Activated CD8-positive, alpha-beta memory T cell treated with anti-CD3 and anti-CD28 coated beads, Interleukin-2, amount 50 U/mL, for 4 hours (primary cell): ENCODE measurements around the gene SRSF3.

Experiments
- DNase-seq: peaks from one replicate; pipeline ENCODE4 v3.0.0-alpha.2; 2020

Gene SRSF3

GRCh38 chr6:36624461-36625157 is 30.4 kb downstream of the SRSF3 start:
- DNase-seq, result no peak

DNA sequence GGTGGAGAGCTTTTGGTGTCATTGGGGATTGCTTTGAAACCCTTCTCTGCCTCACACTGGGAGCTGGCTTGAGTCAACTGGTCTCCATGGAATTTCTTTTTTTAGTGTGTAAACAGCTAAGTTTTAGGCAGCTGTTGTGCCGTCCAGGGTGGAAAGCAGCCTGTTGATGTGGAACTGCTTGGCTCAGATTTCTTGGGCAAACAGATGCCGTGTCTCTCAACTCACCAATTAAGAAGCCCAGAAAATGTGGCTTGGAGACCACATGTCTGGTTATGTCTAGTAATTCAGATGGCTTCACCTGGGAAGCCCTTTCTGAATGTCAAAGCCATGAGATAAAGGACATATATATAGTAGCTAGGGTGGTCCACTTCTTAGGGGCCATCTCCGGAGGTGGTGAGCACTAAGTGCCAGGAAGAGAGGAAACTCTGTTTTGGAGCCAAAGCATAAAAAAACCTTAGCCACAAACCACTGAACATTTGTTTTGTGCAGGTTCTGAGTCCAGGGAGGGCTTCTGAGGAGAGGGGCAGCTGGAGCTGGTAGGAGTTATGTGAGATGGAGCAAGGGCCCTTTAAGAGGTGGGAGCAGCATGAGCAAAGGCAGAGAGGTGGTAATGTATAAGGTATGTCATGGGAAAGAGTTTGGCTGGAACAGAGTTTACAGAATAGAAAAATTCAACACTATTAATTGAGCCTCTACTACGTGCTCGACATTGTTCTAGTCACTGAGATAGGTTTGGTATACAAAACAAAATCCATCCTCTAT is 31.2 kb downstream of the SRSF3 start:
- DNase-seq, result no peak

- DNase-seq, result no peak
These were observed 32.5 kb downstream of the SRSF3 start for GRCh38 chr6:36626636-36627035.

DNA sequence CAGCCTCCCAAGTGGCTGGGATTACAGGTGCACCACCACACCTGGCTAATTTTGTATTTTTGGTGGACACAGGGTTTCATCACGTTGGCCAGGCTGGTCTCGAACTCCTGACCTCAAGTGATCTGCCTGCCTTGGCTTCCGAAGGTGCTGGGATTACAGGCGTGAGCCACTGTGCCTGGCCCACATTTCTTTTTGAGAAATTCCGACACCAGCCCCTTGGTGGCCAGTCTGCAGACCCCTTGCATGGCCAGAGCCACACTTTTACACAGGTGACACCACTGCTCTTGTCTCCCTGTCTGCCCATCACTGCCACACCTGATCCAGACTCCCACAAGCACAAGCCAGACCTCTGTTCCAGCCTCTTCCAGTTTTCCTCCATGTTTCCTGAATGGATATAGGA is 33.0 kb downstream of the SRSF3 start:
- no peak for DNase-seq

DNA sequence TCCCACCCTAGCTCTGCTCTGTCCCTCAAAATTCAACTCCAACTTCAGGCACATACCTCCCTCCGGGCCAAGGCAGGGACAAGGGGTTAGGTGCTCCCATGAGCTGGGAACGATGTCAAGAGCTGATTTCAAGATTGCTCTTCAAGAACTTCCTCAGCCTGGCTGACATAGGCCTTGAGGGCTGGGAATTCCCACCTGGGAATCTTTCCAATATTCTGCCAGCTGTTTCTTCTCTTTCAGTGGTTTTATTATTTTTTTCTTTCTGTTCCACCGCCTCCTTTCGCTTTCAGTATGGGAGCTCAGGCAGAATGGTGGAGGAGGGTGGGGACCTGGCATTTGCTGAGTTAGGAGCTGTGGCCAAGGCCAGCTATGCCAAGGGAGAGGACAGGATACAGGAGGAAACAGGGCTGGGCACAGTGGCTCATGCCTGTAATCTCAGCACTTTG is 33.7 kb downstream of the SRSF3 start:
- no peak for DNase-seq

GRCh38 chr6:36629784-36630183 is 35.6 kb downstream of the SRSF3 start:
- no peak for DNase-seq

DNA sequence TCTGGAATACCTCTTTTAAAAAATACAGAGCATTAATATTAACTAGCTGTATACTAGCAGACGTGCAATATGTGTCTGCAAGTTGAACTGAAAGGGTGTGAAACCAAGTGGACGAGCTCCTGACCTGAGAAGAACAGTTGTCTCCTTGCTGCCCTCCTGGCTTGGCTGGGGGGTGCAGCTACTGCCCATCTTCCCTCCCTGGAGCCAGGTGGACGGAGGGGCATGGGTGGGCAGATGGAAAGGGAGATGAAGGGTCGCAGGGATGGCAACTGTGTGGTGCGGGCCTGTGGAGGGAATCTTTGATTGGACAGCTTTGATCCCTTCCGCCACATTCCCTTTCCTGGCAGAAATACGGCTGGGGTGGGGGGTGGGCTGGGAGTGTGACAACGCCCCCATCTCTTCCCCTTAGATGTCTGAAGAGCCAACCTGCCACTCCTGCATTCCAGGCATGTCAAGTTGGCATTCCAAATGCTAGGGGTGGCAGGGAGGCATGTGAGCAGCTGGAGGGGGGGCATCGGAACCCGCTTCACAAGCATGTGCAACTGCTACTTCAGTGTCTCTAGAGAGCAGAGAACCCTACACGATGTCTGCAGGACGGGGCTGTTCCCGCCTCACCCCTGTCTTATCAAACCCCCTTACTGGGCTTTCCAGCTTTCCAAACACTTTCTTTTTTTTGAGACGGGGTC is 37.3 kb downstream of the SRSF3 start:
- DNase-seq, result no peak

DNA sequence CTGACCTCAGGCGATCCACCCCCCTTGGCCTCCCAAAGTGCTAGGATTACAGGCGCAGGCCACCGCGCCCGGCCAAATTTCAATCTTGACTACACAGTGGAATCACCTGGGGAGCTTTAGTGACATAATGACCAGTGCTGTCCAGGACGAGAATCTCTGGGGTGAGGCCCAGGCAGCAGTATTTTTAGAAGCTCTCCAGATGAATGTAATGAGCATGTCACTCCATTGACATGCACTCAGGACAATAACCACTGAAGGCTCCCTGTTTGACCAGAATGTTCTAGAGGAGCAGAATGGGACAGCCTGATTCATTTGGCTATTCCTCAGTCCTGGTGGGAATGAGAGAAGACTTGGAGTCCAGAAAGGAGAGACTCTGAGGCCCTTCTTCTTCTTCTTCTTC is 39.2 kb downstream of the SRSF3 start:
- no peak for DNase-seq

DNA sequence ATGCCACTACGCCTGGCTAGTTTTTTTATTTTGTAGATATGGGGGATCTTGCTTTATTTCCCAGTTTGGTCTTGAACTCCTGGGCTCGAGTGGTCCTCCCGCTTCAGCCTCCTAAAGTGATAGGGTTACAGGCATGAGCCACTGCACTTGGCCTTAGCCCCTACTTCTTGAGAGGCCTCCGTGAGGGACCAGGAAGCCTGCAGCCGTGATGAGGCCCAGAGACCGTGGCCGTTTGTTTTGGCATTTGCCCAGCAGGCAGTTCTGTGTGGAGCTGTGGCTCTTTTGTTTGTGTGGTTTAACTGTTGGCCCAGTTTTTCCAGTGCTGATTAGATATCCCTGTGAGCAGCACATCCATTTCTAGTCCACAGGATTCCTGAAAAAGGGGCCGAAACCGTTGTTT is 39.8 kb downstream of the SRSF3 start:
- no peak for DNase-seq

GRCh38 chr6:36634317-36635108 is 40.4 kb downstream of the SRSF3 start:
- DNase-seq, result no peak

GRCh38 chr6:36636283-36636682 is 42.1 kb downstream of the SRSF3 start:
- no peak for DNase-seq

- DNase-seq, result no peak
These were observed 42.7 kb downstream of the SRSF3 start for GRCh38 chr6:36636687-36637418.

- no peak for DNase-seq
These were observed 44.4 kb downstream of the SRSF3 start for GRCh38 chr6:36638579-36638978.

- DNase-seq, result no peak
These were observed 45.1 kb downstream of the SRSF3 start for GRCh38 chr6:36639171-36639808.

DNA sequence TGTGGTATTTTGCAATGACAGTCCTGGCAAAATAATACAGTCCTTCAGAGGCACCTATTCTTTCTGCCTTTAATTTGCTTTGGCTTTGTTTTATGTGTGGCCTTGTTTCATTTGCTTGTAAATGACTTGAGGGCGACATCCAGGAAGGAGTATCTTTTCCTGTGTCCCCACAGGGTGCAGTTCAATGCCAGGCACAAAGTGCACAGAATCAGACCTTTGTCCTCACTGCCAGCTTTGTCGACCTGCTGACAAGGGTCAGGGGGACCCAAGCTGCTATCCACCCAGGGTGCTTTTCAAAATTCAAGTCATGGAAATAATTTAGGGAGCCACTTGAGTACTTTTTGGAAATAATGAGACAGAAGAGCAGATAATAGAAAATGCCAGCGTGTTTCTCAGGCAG is 47.4 kb downstream of the SRSF3 start:
- DNase-seq, result no peak

DNA sequence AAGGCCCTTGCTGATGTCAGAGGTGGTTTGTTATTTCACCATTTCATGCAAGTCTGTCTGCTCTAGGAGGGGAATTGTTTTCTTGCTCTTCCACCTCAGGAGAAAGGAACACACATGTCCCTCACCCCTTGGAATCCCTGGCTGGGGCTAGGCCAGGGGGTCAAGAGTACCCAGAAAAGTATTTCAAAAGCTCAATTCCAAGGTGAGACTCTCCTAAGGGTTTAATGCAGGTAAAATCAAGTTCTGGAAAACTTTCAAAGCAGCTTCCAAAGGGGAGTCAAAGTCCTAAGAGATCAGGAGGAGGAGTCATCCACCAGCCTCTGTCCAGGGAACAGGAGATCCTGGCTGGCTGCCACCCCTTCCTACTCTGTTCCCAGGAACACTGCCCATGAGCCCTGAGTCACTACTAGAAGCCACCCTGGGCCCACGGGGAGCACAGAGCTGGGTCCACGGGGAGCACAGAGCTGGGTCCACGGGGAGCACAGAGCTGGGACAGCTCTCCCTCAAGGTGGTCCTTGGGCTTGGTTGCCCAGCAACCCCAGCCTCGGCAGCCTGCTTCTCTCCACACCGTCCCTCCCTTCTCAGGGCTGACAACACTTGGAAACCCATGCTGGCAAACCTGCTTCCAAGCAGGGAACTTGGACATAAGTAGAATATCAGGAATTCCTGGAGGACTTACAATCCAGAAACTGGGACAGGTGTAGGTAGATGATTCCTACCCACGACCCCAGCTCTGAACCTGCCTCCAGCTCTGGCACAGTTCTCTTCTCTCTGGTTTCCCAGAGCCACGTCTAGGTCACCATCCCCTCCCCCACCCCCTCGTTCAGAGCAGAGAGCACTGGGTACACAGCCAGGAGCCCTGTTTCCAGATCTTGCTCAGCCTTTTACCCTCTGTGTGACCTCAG is 49.0 kb downstream of the SRSF3 start:
- DNase-seq, result no peak

DNA sequence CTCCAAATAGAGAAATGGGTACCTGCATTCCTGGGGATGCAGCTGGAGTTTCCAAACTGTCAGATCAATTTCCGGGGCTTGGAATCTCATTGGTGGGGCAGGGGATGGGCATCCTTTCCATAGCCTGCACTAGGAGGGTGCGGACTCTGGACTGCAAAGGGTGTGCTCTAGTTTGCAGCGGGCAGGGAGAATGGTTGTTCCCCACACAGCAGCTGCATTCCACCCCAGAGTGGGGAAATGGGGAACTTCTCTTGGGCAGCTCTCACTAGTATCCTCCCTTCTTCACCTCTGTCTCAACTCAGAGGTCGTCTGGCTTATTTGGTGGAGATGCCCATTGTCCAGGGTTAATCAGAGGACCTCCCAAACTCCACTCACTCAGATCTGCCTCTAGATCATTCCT is 49.8 kb downstream of the SRSF3 start:
- no peak for DNase-seq

DNA sequence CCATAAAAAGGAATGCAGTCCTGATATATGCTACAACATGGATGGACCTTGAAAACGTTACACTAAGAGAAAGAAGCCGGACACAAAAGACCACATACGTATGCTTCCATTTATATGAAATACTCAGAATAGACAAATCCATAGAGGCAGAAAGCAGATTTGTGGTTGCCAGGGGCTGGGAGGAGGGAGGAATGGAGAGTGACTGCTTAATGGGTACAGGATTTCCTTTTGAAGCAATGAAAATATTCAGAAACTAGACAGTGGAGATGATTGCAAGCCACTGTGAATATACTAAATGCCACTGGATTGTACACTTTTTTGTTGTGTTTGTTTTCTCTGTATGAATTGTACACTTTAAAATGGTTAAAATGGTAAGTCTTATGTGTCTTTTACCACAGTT is 54.9 kb downstream of the SRSF3 start:
- DNase-seq, result no peak

GRCh38 chr6:36649701-36650484 is 55.7 kb downstream of the SRSF3 start:
- no peak for DNase-seq
